EH (cell line): ENCODE measurements around the gene SH3RF3.

Experiments used
- DNase-seq: peaks from one replicate; pipeline ENCODE4 v3.0.0-alpha.2; 2015; ENCODE audit warnings: low read depth

Gene SH3RF3

DNA sequence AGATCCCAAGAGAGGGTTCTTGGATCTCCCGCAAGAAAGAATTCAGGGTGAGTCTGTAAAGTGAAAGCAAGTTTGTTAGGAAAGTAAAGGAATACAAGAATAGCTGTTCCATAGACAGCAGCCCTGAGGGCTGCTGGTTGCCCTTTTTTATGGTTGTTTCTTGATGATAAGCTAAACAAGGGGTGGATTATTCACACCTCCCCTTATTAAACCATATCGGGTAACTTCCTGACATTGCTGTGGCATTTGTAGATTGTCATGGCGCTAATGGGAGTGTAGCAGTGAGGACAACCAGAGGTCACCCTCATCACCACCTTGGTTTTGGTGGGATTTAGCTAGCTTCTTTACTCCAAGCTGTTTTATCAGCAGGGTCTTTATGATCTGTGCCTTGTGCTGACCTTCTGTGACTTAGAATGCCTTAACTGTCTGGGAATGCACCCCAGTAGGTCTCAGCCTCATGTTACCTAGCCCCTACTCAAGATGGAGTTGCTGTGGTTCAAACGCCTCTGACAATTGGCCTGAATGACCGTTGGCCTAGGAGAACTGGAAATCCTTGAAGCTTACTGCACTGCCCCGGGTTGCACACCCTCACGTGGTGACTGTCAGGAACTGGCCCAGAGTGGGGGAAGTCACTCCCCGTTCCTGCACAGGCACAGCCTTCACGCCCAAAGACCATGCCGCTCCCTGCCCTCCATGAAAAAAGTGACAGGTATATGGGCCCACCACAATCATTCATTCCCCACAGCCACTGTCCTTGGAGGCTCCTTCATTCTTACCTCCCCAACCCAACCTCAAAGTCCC is 347.8 kb downstream of the SH3RF3 start:
- no peak for DNase-seq

GRCh38 chr2:109478906-109479493 is 350.0 kb downstream of the SH3RF3 start:
- no peak for DNase-seq

- DNase-seq: no peak
Observed at GRCh38 chr2:109479804-109480203, 350.8 kb downstream of the SH3RF3 start.

DNA sequence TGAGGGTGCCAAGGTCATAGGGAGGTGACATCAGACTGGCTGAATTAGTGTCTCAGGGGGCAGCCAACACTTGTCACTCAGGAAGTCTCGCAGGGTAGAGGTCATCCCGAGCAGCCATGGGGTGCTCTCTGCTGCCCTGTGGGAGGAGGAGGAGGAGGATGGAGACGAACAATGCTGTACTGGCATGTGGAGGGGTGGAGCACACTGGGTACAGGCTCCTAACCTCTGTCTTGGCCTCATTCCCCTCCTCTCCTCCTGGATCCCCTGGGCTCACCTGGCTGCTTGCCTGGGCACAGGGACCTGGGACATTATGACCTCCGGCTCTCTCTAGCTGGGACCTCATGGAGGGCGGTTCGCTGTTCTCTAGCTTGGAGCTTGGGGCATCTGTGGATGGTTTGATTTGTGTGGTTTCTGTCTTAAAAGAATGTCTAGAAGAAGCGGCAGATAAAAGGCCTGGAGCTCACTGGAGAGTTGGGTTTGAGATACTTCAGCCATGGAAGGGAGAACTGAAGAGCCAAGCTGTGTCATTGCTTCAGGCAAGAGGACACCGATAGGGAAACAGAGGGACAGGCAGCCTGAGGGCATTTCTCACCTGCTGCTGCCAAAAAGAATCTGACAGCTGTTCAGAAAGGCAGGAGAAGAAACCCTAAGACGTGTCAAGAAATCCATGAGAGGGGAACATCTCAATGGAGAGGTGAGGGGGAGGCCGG is 351.6 kb downstream of the SH3RF3 start:
- no peak for DNase-seq

DNA sequence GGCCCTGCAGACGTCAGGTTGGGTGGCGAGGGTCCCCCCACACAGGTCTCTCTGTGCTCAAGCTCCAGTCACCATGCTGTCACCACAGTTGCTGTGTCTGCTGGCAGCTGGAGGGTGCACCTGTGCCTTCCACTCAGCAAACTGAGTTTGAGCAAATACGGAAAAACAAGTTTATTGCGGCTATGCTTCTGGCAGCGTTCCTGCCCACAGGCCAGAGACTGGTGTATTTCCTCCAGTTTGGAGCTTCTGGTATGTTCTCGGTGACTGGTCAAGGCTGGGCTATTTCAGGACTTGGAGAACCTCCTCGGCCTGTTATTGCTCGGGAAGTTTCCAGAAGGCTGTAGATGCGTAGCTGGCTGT is 352.2 kb downstream of the SH3RF3 start:
- no peak for DNase-seq

DNA sequence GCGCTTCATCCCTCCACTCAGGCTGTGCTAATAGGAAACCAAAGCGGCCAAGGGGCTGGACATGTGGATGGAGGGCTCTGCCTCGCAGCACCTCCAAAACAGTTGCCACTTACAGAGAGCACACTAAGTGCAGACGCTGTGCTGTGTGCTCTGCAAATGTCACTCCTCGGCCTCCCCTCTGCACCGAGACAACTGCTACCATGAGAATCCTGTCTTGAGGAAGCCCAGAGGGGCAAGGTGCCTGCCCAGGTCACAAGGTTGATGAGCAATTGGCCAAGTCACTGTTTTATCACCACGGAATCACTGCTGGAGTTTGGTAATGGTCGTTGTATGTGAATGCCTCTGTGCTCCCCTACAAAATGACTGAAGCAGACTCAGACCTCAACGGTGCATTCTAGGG is 352.6 kb downstream of the SH3RF3 start:
- DNase-seq: no peak

DNA sequence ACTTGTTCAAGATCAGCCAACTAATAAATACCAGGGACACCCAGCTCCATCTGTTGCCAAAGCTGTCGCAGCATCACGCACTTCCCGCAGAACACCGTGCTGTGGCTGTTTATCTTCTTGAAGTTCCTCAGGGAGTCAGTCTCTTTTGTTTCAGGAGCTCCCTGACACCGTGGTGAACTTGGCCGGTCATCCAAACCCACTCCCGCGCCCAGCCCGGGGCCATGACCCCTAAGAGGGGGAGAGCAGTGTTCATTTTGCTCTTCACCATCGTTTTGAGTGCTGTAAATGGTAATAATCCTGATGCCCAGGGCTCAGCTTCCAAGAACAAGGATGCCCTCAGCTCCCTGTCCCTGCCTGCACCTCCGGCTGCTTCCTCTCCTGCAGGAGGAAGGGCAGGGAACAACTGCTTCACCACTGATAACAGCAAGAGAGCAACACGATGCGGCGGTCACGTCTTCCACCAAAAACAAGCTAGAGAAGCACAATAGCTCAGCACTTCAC is 353.4 kb downstream of the SH3RF3 start:
- no peak for DNase-seq

- peak; percentile 97 for DNase-seq
Observed at GRCh38 chr2:109486711-109487535, 357.9 kb downstream of the SH3RF3 start.

DNA sequence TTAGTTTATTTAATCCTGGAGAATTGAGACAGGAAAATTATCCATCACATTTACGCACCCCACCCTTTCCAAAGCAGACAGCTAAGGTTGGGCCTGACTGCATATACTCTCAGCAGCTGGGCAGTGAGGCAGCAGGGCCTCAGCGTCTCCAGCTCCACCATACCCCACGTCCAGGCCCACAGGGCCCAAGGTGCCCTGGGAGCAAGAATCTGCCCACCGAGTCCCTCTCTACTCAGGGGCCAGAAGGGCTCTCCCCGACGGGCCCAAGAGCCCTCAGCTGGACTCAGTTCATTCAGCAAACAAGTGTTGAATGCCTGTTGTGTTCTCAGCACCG is 358.5 kb downstream of the SH3RF3 start:
- no peak for DNase-seq

- no peak for DNase-seq
Observed at GRCh38 chr2:109487871-109488655, 359.1 kb downstream of the SH3RF3 start.

- DNase-seq: no peak
Observed at GRCh38 chr2:109489296-109489695, 360.3 kb downstream of the SH3RF3 start.

GRCh38 chr2:109493176-109493935 is 364.4 kb downstream of the SH3RF3 start:
- DNase-seq: no peak

DNA sequence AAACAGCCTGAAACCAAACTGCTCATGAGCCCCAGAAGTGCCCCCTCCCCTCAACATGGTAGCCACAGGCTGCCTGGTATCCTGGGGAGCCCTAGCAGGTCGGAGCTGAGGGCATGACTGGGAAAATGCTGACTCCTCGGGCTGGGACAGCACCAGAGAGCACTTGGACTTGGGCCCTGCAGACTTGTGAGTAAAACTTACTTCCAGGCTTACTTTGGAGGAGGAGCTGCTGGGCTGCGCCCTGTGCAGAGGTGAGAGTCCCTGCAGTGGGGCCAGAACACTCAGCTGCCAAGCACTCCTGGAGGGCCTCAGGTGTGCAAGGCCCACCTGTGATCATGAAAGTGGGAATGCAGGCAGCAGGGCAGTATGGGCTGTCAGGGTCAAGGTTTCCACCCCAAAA is 365.3 kb downstream of the SH3RF3 start:
- no peak for DNase-seq

- DNase-seq: peak; percentile 94
Observed at GRCh38 chr2:109497463-109497862, 368.5 kb downstream of the SH3RF3 start.

DNA sequence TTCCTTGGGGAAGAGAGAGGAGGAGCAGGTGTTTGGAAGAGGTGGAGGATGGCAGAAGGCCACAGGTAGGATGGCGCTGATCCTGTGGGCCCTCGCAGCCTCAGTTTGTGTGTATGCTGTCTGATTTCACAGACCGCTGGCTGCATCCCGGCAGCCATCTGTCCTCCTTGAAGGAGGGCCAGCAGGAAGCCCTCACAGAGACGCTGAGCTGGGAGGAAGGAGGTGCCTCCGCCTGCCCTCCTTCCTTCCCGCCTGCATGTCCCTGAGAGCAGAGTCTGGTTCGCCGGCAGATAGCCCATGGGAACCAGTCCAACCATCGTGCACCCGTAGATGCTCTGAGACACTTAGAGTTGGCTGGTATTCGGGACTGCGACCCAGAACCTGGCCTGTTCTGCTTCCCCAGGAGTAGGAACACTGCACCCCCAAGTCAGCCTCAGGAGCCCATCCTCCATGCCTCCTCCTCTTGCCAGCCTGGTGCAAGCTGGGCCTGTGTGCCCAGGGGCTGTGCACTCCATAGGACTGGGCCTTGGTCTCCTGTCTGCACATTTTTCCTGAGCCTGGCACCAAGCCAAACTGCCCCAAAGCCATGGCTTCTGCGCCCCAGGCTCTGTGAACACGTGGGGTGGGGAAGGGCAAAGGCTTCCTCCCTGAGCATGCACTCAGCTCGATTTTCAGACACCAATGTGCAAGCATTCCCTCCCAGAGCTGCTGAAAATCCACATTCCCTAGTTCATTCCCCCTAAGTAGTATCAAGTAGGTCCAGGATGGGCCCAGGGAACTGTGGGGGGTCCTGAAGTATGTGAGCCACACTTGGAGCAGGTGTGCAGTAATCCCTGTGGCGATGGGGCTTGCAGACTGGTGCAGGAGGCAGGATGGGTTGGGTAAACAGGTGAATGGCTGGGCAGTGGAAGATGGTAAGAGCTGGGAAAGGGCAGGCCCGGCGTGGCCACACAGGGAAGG is 369.2 kb downstream of the SH3RF3 start:
- peak; percentile 31 for DNase-seq

DNA sequence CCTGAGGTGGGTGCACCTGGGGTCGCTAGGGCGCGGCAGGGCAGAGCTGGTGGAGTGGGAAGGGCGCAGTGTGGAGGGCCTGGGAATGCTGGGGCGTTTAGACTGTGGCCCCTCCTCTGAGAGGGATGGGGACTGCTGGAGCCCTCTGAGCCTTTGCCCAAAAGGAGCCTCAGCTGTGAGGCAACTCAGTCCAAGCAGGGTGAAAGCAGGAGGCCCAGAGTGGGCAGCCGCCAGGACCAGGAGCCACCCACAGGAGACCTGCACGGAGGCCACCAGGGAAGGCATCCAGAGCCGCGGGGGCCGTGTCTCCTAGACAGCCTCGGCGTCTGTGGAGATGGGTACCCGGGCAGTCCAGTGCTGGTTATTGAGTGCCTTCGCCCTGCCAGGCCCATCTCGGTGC is 369.9 kb downstream of the SH3RF3 start:
- no peak for DNase-seq

- no peak for DNase-seq
Observed at GRCh38 chr2:109499566-109499965, 370.6 kb downstream of the SH3RF3 start.

DNA sequence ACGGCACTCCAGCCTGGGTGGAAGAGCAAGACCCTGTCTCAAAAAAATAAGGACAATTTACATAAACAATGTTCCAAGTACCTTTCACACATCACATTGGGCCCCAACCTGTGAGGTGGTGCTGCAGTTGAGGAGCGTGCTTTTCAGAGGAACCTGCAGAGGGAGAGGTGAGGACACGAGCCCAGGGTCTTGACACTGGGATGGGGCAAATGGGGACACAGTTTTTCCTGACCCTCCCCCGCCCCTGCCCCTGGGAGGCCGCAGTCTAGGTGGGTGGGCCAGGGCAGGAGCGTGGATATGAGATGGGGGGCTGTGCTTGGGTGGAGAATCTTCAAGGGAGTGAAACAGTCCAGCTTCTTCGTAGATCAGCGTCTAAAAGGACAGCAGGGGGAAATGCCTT is 371.9 kb downstream of the SH3RF3 start:
- no peak for DNase-seq

- no peak for DNase-seq
Observed at GRCh38 chr2:109501461-109501860, 372.5 kb downstream of the SH3RF3 start.

DNA sequence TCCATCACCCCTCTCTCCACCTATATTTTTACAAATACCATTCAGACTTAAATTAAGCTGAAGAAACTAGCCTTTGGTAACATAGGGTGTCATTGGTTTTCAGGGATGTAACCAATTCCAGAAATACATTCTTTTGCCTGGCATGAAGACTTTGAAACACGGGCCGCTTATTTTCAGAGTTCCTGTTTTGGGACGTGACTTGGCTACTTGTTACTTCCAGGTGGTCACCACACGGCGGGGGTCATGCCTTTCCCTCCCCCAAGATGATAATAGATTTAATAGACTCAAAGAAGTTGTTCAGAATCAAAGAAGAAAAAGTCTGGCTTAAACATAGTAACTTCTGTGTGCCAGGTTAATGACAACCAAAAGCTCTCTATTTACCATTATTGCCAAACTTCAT is 374.2 kb downstream of the SH3RF3 start:
- DNase-seq: no peak
